SKM-1 (cell line): ENCODE measurements around the gene KIFBP.
A peak's percentile ranks its signal among the peaks of the same experiment; 100 is the strongest.
"Not testable (repeated sequence)": the region's sequence is repeated elsewhere in the genome, so short reads cannot be mapped to it uniquely, and the experiment has no call there.

Experiments
- DNase-seq: peaks from one replicate; lab custom pipeline; 2025; ENCODE audit not compliant: unreplicated experiment; lab: John Stamatoyannopoulos, UW

The KIFBP gene, protein sequence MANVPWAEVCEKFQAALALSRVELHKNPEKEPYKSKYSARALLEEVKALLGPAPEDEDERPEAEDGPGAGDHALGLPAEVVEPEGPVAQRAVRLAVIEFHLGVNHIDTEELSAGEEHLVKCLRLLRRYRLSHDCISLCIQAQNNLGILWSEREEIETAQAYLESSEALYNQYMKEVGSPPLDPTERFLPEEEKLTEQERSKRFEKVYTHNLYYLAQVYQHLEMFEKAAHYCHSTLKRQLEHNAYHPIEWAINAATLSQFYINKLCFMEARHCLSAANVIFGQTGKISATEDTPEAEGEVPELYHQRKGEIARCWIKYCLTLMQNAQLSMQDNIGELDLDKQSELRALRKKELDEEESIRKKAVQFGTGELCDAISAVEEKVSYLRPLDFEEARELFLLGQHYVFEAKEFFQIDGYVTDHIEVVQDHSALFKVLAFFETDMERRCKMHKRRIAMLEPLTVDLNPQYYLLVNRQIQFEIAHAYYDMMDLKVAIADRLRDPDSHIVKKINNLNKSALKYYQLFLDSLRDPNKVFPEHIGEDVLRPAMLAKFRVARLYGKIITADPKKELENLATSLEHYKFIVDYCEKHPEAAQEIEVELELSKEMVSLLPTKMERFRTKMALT

DNA sequence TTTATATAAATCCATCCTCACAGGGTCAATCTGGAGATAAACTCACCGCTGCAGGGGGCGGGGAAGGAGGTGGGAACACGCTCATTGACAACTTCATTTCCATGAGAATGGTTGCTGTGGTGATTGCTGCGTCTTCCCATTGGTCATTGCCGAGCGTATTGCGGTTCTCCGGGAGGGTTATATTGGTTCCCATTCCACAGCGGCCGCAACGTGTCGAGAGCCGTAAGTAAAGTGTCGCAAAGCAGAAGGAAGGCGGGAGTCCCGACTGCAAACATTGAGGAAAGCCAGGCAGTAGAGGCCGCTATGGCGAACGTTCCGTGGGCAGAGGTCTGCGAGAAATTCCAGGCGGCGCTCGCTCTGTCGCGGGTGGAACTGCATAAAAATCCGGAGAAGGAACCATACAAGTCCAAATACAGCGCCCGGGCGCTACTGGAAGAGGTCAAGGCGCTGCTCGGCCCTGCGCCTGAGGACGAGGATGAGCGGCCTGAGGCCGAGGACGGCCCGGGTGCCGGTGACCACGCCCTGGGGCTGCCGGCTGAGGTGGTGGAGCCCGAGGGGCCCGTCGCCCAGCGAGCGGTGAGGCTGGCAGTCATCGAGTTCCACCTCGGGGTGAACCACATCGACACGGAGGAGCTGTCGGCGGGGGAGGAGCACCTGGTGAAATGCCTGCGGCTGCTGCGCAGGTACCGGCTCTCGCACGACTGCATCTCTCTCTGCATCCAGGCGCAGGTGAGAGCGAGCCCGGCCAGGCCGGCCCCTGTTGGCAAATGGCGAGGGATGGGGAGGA, at the start of gene KIFBP:
KIFBP (plus strand) TSS at position 274 of the 787 bp plus-strand sequence; CDS start at position 304, 30 bp downstream.
- DNase-seq: peak; percentile 99

GRCh38 chr10:68938884-68939283, 49.7 kb upstream of the KIFBP start:
- no peak for DNase-seq

GRCh38 chr10:68940917-68941316, 47.7 kb upstream of the KIFBP start:
- DNase-seq: not testable (repeated sequence)

- no peak for DNase-seq
Observed at GRCh38 chr10:68950598-68950997, 38.0 kb upstream of the KIFBP start.

DNA sequence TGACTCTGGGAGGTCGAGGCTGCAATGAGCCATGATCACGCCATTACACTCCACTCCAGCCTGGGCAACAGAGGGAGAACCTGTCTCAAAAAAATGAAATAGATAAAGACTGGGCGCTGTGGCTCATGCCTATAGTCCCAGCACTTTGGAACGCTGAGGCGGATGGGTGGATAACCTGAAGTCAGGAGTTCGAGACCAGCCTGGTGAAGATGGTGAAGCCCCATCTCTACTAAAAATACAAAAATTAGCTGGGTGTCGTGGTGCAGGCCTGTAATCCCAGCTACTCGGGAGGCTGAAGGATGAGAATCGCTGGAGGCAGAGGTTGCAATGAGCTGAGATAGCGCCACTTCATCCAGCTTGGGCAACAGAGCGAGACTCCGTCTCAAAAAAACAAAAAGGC, 33.7 kb upstream of the KIFBP start:
- DNase-seq: no peak

GRCh38 chr10:68955355-68955831, 33.2 kb upstream of the KIFBP start:
- DNase-seq: no peak

GRCh38 chr10:68955832-68956532, 32.6 kb upstream of the KIFBP start, which contains the start of gene DDX21:
Gene DDX21 (plus strand): TSS chr10:68956170. CDS start chr10:68956226, 56 bp downstream.
- peak; percentile 93 for DNase-seq

DNA sequence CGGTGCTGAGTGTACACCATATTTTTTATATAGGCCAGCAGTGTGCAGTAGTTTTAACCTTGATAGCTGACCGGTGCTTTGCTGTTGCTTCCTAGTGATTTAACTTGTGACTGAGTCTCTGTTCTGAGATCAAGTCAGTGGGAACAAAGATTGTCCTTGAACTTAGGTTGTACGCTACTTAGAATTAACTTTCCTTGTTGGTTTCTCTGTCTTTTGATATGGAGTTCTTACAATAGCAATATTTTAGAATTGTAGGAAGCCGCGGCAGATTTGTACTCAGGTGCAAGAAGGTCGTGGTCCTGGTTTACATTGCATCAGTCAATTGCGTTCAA, 31.4 kb upstream of the KIFBP start:
- DNase-seq: no peak

DNA sequence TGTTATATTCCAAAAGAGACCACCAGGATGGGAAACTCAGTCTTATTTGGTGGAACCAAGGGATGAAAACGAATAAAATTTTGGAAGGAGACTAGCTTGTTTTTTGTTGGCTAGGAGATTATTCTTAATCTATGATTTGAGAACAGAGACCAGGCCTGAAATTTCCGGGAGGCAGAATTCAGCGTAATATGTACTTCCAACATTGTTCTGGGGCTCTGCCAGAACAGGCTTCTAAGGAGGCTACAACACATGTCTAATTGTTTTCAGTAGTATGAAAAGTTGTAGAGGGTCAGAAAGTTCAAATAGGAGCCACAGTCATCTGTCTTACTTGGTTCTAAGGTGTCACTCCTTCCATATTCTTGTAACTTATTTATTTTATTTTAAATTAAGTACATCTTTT, 30.9 kb upstream of the KIFBP start:
- no peak for DNase-seq

GRCh38 chr10:68959695-68960527, 28.7 kb upstream of the KIFBP start:
- no peak for DNase-seq

DNA sequence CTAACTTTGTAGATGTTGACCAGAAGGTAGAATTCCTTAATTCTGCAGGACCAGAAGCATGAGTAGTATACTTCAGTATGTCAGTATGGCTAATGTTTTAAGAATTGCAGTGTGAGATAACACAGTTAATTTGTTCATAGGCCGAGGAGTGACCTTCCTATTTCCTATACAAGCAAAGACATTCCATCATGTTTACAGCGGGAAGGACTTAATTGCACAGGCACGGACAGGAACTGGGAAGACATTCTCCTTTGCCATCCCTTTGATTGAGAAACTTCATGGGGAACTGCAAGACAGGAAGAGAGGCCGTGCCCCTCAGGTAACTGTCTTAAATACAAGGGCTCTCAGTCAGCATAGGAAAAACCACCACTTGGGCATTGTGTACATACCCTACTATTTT, 25.5 kb upstream of the KIFBP start:
- no peak for DNase-seq

DNA sequence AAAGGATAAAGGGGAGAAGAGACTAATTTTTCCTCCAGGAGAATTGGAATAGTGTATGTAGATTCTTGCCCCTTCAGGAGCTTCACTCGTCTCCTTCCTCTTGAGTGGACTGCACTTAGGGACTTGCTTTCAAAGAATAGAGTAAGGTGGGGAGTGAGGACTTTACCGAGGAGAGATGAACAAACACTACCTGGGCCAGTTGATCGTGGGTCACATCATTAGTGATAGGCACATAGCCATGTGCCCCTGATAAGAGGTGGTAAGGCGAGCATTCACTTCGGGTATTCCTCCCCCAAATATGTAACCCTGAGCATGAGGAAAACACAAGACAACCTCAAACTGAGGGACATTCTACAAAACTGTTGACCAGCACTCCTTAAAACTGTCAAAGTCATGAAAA, 14.6 kb upstream of the KIFBP start:
- no peak for DNase-seq

GRCh38 chr10:68975936-68976473, 12.6 kb upstream of the KIFBP start:
- not testable (repeated sequence) for DNase-seq

GRCh38 chr10:68979738-68980137, 8.9 kb upstream of the KIFBP start:
- DNase-seq: not testable (repeated sequence)

- no peak for DNase-seq
Observed at GRCh38 chr10:68981074-68981473, 7.5 kb upstream of the KIFBP start.

DNA sequence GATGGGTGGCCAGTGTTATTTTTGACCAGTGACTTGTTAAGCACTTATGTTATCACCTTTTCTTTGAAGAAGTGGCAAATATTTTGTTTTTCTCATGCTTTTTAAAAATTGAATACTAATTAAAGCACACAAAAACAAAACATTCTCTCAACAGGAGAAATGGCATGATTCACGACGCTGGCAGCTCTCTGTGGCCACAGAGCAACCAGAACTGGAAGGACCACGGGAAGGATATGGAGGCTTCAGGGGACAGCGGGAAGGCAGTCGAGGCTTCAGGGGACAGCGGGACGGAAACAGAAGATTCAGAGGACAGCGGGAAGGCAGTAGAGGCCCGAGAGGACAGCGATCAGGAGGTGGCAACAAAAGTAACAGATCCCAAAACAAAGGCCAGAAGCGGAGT, 6.2 kb upstream of the KIFBP start:
- no peak for DNase-seq

DNA sequence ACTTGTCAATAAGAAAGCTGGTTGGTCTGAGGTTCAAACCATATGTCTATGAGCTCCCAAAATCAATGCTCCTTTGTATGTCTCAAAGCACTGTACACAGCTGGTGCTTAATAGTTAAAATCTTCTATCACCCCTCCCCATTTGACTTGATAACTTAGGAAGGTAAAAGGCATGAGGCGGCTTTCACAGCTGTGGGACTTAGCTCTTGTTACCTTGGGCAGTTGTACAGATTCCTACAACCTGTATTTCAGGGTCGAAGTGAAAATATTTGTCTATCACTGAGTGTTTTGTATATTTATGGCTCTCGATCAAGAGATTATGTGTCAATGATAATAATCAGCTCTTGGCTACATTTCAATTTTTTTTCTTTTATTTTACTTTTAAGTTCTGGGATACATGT, 992 bp upstream of the KIFBP start:
- no peak for DNase-seq

DNA sequence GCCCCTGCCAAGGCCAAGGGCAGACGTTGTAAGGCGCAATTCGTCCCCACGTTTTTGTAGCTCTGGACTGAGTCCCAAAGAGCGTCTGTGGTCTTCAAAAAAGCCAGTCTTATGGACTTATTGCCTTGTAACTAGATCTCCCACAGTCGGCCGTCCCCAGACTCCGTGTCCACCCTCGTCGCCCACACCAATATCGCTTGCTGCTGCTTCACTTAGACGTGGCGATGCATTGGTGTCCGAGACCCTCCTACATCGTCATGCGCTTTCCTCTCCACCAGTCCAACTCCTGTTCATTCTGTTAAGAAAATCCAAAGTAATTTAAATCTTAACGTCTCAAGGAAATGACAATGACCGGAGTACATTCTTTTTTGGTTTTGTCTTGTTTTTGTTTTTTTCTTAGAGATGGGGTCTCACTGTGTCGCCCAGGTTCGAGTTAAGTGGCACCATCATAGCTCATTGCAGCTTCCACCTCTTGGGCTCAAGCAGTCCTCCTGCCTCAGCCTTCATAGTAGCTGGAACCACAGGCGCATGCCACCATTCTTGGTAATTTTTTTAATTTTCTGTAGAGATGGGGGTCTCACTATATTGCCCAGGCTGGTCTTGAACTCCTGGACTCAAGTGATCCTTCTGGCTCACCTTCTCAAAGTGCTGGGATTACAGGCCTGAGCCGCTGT, 851 bp downstream of the KIFBP start:
- DNase-seq: no peak
